WI38 (cell line): ENCODE data around the gene WIPF1.

Source experiments
- H3K4me3 ChIP-seq: 2 replicates; pipeline ENCODE4 v1.5.1; 2011; ENCODE audit warnings: low read depth, mild to moderate bottlenecking, control low read depth, low read length
- CTCF ChIP-seq: IDR thresholded peaks from 2 replicates; pipeline ENCODE4 v1.5.1; 2012; ENCODE audit warnings: low read depth, mild to moderate bottlenecking, control low read depth, low read length

Gene WIPF1

GRCh38 chr2:174581491-174581890, 16.1 kb downstream of the WIPF1 start:
- H3K4me3 ChIP-seq = no peak overlapping the region
- TF ChIP-seq CTCF = no peak

GRCh38 chr2:174580951-174581350, 16.7 kb downstream of the WIPF1 start:
- TF ChIP-seq CTCF = no peak
- no peak overlapping the region for H3K4me3 ChIP-seq

GRCh38 chr2:174577967-174578589, 19.5 kb downstream of the WIPF1 start:
- TF ChIP-seq CTCF = peak; percentile 58

GRCh38 chr2:174575124-174575776, 22.4 kb downstream of the WIPF1 start:
- no peak overlapping the region for H3K4me3 ChIP-seq
- no peak for TF ChIP-seq CTCF

More at GRCh38 chr2:174577967-174578589, 19.5 kb downstream of the WIPF1 start:
- H3K4me3 ChIP-seq = no peak overlapping the region

GRCh38 chr2:174574657-174575056, 22.9 kb downstream of the WIPF1 start:
- TF ChIP-seq CTCF = no peak
- no peak overlapping the region for H3K4me3 ChIP-seq

- TF ChIP-seq CTCF = no peak
- H3K4me3 ChIP-seq = no peak overlapping the region
These were observed 24.0 kb downstream of the WIPF1 start for GRCh38 chr2:174573621-174574081.

- TF ChIP-seq CTCF = no peak
- no peak overlapping the region for H3K4me3 ChIP-seq
These were observed 25.0 kb downstream of the WIPF1 start for GRCh38 chr2:174572556-174572955.
